Mammary epithelial cell (primary cell): ENCODE results near the gene GPR84.

Experiments used
- EZH2 ChIP-seq: IDR thresholded peaks from 2 replicates; pipeline ENCODE4 v1.6.1; 2012; ENCODE audit warnings: low read length, inconsistent platforms, borderline replicate concordance
- TF ChIP-seq, protein P1 (sequence below), 2 donors: IDR thresholded peaks in 1 of 2; conservative IDR thresholded peaks in 1 of 2; 2 replicates each; pipeline ENCODE4 v1.5.1; 2011 to 2012; ENCODE audit warnings: inconsistent platforms in 2 of 2, low read length in 2 of 2, mild to moderate bottlenecking in 2 of 2, control low read depth in 1 of 2, low read depth in 1 of 2; ENCODE audit not compliant: insufficient read depth in 1 of 2; ENCODE audit errors: extremely low read depth in 1 of 2

DNA sequence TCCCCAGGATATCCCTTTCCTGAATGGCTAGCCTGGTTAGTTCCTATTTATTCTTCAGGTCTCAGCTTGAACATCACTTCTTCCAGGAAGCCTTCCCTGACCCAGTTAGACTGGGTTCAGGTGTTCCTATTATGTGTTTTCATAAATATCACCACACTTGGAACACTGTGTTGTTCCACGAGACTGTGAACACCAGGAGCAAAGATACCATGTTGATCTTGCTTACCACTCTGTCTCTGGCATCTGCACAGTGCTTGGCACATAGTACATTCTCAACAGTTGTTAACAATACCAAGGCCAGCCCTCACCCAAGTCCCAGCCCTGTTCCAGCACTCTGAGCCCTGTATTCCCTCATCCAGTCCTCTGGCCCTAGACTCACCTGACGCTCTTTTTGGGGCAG lies 33.9 kb upstream of the GPR84 start:
- TF ChIP-seq, protein P1, sequence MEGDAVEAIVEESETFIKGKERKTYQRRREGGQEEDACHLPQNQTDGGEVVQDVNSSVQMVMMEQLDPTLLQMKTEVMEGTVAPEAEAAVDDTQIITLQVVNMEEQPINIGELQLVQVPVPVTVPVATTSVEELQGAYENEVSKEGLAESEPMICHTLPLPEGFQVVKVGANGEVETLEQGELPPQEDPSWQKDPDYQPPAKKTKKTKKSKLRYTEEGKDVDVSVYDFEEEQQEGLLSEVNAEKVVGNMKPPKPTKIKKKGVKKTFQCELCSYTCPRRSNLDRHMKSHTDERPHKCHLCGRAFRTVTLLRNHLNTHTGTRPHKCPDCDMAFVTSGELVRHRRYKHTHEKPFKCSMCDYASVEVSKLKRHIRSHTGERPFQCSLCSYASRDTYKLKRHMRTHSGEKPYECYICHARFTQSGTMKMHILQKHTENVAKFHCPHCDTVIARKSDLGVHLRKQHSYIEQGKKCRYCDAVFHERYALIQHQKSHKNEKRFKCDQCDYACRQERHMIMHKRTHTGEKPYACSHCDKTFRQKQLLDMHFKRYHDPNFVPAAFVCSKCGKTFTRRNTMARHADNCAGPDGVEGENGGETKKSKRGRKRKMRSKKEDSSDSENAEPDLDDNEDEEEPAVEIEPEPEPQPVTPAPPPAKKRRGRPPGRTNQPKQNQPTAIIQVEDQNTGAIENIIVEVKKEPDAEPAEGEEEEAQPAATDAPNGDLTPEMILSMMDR (conservative IDR thresholded peaks at IDR 0.05 in 1 of 2, IDR thresholded peaks at IDR 0.05 in 1 of 2; ENCODE audit: extremely low read depth in 1 of 2, insufficient read depth in 1 of 2, low read depth in 1 of 2, low read length in 2 of 2), result no peak
- TF ChIP-seq EZH2, result no peak
